ENCODE data around the gene C9orf85.
A peak's percentile ranks its signal among the peaks of the same experiment; 100 is the strongest.

Gene C9orf85

GRCh38 chr9:71925834-71926233, 14.4 kb downstream of the C9orf85 start:
- H3K27me3 ChIP-seq (ENCODE audit: insufficient read depth, low read length) = no peaks in the 10 kb centered on the region
- H3K36me3 ChIP-seq (ENCODE audit: insufficient read depth, low read length) = peaks cover 9% of the 10 kb centered on the region; the same call in 1 of the 2 replicates
- H3K4me3 ChIP-seq (ENCODE audit: low read length) = no peak overlapping the region
- H3K9me3 ChIP-seq (ENCODE audit: insufficient read depth, low read depth, low read length) = no peaks in the 10 kb centered on the region
- no peak overlapping the region; the same call in 1 of the 2 replicates for H3K9ac ChIP-seq (ENCODE audit: low read depth, low read length)
- H3K27ac ChIP-seq (ENCODE audit: low read depth, low read length) = 0 out of 2 replicates have a peak overlapping the region, but pooled peaks have one; percentile 0
- peaks cover 45% of the 10 kb centered on the region for H3K4me1 ChIP-seq (ENCODE audit: insufficient read depth, low read length)

GRCh38 chr9:71928376-71928775, 16.9 kb downstream of the C9orf85 start:
- Histone ChIP-seq H3K4me1 (ENCODE audit: insufficient read depth, low read length) (peaks cover 36% of the 10 kb centered on the region), H3K9me3 (ENCODE audit: insufficient read depth, low read depth, low read length) (no peaks in the 10 kb centered on the region), H3K27ac (ENCODE audit: low read depth, low read length) (no peak overlapping the region), H3K4me3 (ENCODE audit: low read length) (no peak overlapping the region), H3K9ac (ENCODE audit: low read depth, low read length) (no peak overlapping the region), H3K27me3 (ENCODE audit: insufficient read depth, low read length) (no peaks in the 10 kb centered on the region), H3K36me3 (ENCODE audit: insufficient read depth, low read length) (peaks cover 3% of the 10 kb centered on the region; the same call in 1 of the 2 replicates)
- WGBS = 96% methylated on average over 1 of the region's 1 CpG

GRCh38 chr9:71928806-71929205, 17.4 kb downstream of the C9orf85 start:
- Histone ChIP-seq H3K4me3 (ENCODE audit: low read length) (no peak overlapping the region), H3K36me3 (ENCODE audit: insufficient read depth, low read length) (peaks cover 3% of the 10 kb centered on the region; the same call in 1 of the 2 replicates), H3K27me3 (ENCODE audit: insufficient read depth, low read length) (no peaks in the 10 kb centered on the region), H3K27ac (ENCODE audit: low read depth, low read length) (no peak overlapping the region), H3K9ac (ENCODE audit: low read depth, low read length) (no peak overlapping the region), H3K4me1 (ENCODE audit: insufficient read depth, low read length) (peaks cover 34% of the 10 kb centered on the region), H3K9me3 (ENCODE audit: insufficient read depth, low read depth, low read length) (no peaks in the 10 kb centered on the region)
- 83% methylated on average over 1 of the region's 2 CpGs for WGBS

- H3K27ac ChIP-seq (ENCODE audit: low read depth, low read length) = no peak overlapping the region
- H3K9ac ChIP-seq (ENCODE audit: low read depth, low read length) = no peak overlapping the region
- H3K36me3 ChIP-seq (ENCODE audit: insufficient read depth, low read length) = peaks cover 3% of the 10 kb centered on the region; the same call in 1 of the 2 replicates
- H3K27me3 ChIP-seq (ENCODE audit: insufficient read depth, low read length) = no peaks in the 10 kb centered on the region
- no peak overlapping the region for H3K4me3 ChIP-seq (ENCODE audit: low read length)
- H3K9me3 ChIP-seq (ENCODE audit: insufficient read depth, low read depth, low read length) = no peaks in the 10 kb centered on the region
- peaks cover 31% of the 10 kb centered on the region for H3K4me1 ChIP-seq (ENCODE audit: insufficient read depth, low read length)
- 100% methylated on average over 2 of the region's 2 CpGs for WGBS
Measured at GRCh38 chr9:71929223-71929622, 17.8 kb downstream of the C9orf85 start.

DNA sequence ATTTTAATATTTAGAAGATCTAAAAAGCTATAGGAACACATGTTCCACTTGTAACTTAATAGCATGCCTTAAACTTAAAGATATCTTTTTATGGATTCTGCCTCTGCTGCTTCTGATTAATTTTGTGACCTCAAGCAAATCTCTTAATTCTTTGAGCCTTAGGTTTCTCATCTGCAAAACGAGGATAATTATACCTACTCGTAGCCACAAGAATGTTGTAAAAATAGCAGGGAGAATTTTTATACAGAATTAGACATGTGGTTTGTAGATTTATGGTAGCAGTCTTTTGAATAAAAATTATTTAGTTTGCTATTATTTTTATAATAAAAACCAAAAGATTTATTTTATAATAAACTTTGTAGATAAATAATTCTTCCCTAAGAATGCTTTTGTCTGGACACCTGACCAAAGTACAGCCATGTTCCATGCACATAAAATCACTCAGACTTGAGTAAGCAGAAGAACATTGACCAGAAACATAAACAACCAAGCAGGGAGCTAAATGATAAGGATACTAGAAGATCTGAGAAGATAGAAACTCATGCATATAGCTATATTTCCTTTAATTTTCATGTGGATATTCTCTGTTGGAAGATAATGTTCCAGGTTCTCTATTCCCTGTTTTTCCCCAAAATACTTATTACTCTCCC, 18.5 kb downstream of the C9orf85 start:
- H3K36me3 ChIP-seq (ENCODE audit: insufficient read depth, low read length) = no peaks in the 10 kb centered on the region
- WGBS = 94% methylated on average over 2 of the region's 2 CpGs
- H3K27ac ChIP-seq (ENCODE audit: low read depth, low read length) = no peak overlapping the region
- H3K4me3 ChIP-seq (ENCODE audit: low read length) = no peak overlapping the region
- H3K4me1 ChIP-seq (ENCODE audit: insufficient read depth, low read length) = peaks cover 31% of the 10 kb centered on the region
- H3K9ac ChIP-seq (ENCODE audit: low read depth, low read length) = no peak overlapping the region
- no peaks in the 10 kb centered on the region for H3K27me3 ChIP-seq (ENCODE audit: insufficient read depth, low read length)
- no peaks in the 10 kb centered on the region for H3K9me3 ChIP-seq (ENCODE audit: insufficient read depth, low read depth, low read length)

DNA sequence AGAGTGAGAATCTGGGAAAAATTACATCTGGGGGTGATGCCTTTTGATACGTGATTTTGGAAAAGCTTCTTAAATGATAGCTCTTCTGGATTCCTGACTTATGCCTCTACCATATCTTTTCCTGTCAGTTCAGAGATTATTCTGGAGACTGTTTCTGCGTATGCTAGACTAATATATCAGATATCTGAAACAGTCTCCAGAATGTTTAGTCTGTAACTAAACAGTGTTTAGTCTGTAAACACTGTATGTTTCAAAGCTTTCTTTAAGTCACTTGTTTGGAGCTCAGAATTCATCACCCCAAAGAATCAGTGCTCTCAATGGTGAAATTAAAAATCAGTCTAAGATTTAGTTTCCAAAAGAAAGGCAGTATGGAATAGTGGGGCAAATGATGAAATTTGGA, 19.7 kb downstream of the C9orf85 start:
- Histone ChIP-seq H3K36me3 (ENCODE audit: insufficient read depth, low read length) (no peaks in the 10 kb centered on the region), H3K4me3 (ENCODE audit: low read length) (no peak overlapping the region), H3K4me1 (ENCODE audit: insufficient read depth, low read length) (peaks cover 27% of the 10 kb centered on the region), H3K9me3 (ENCODE audit: insufficient read depth, low read depth, low read length) (no peaks in the 10 kb centered on the region), H3K27me3 (ENCODE audit: insufficient read depth, low read length) (no peaks in the 10 kb centered on the region), H3K27ac (ENCODE audit: low read depth, low read length) (no peak overlapping the region), H3K9ac (ENCODE audit: low read depth, low read length) (no peak overlapping the region)
- 80% methylated on average over 1 of the region's 2 CpGs for whole genome bisulfite sequencing

GRCh38 chr9:71936066-71936465, 24.6 kb downstream of the C9orf85 start:
- Histone ChIP-seq H3K4me3 (ENCODE audit: low read length) (no peak overlapping the region), H3K27me3 (ENCODE audit: insufficient read depth, low read length) (no peaks in the 10 kb centered on the region), H3K27ac (ENCODE audit: low read depth, low read length) (no peak overlapping the region), H3K9ac (ENCODE audit: low read depth, low read length) (no peak overlapping the region), H3K9me3 (ENCODE audit: insufficient read depth, low read depth, low read length) (no peaks in the 10 kb centered on the region), H3K4me1 (ENCODE audit: insufficient read depth, low read length) (peaks cover 16% of the 10 kb centered on the region), H3K36me3 (ENCODE audit: insufficient read depth, low read length) (no peaks in the 10 kb centered on the region)
- WGBS = 47% methylated on average over 1 of the region's 1 CpG

DNA sequence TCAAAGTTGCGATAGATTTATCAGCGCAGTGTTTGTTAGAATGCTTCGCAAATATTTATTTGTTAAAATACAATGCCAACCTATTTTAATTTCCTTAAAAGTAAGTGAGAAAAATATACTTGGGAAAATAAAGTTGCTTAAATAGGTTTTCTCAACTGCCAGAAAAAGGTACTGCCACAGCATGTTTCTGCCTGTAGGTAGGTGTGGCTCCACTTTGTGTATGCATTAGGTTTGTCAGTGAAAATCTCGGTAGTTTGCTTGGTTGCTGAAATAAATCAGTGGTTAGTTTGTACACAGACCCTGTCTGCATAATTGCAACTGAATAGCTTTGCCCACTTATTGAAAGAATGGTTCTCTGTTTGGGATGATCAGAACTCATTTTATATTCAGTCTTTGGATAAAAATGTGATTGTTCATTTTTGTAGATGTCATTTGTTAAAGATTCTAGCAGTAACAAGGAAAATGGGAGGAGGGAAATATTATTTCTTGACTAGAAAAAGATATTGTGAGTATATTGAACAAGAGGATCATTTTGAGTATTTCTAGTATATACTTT, 25.7 kb downstream of the C9orf85 start:
- no peak overlapping the region for H3K4me3 ChIP-seq (ENCODE audit: low read length)
- 80% methylated on average over 2 of the region's 4 CpGs for WGBS
- H3K27ac ChIP-seq (ENCODE audit: low read depth, low read length) = no peak overlapping the region
- no peaks in the 10 kb centered on the region for H3K36me3 ChIP-seq (ENCODE audit: insufficient read depth, low read length)
- peaks cover 16% of the 10 kb centered on the region for H3K4me1 ChIP-seq (ENCODE audit: insufficient read depth, low read length)
- no peaks in the 10 kb centered on the region for H3K27me3 ChIP-seq (ENCODE audit: insufficient read depth, low read length)
- H3K9ac ChIP-seq (ENCODE audit: low read depth, low read length) = no peak overlapping the region
- no peaks in the 10 kb centered on the region for H3K9me3 ChIP-seq (ENCODE audit: insufficient read depth, low read depth, low read length)

- no CpG with 5 or more reads among the region's 1 CpG for WGBS
Measured at GRCh38 chr9:71937898-71938297, 26.5 kb downstream of the C9orf85 start.

DNA sequence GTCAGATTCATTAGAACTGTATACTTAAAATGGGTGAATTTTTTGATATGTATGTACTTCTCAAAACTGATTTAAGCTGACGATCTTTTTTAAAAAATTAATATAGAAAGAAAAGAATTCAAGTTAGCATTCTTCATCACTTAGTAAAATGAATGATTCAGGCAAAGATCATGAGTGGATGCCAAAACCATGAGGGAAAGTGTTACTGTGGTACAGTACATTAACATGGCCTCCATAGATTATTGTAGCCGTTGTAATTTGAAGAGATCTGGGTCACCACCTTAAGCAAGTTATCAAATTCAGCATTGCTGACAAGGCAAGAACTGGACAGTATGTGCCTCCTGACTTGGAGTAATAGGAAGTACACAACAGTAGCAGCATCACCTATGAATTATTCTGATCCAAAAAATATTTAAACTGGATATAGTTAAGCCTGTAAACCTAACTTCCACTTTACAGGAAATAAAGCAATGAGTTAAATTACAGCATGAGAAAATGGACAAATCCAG, 29.7 kb downstream of the C9orf85 start:
- WGBS = 88% methylated on average over 1 of the region's 2 CpGs
- Histone ChIP-seq H3K27me3 (ENCODE audit: insufficient read depth, low read length) (no peaks in the 10 kb centered on the region), H3K36me3 (ENCODE audit: insufficient read depth, low read length) (no peaks in the 10 kb centered on the region), H3K4me1 (ENCODE audit: insufficient read depth, low read length) (peaks cover 30% of the 10 kb centered on the region), H3K9ac (ENCODE audit: low read depth, low read length) (no peak overlapping the region), H3K4me3 (ENCODE audit: low read length) (no peak overlapping the region), H3K9me3 (ENCODE audit: insufficient read depth, low read depth, low read length) (no peaks in the 10 kb centered on the region), H3K27ac (ENCODE audit: low read depth, low read length) (no peak overlapping the region)

More at GRCh38 chr9:71937898-71938297, 26.5 kb downstream of the C9orf85 start:
- Histone ChIP-seq H3K36me3 (ENCODE audit: insufficient read depth, low read length) (no peaks in the 10 kb centered on the region), H3K9me3 (ENCODE audit: insufficient read depth, low read depth, low read length) (no peaks in the 10 kb centered on the region), H3K27me3 (ENCODE audit: insufficient read depth, low read length) (no peaks in the 10 kb centered on the region), H3K4me1 (ENCODE audit: insufficient read depth, low read length) (peaks cover 16% of the 10 kb centered on the region), H3K27ac (ENCODE audit: low read depth, low read length) (no peak overlapping the region), H3K9ac (ENCODE audit: low read depth, low read length) (no peak overlapping the region), H3K4me3 (ENCODE audit: low read length) (no peak overlapping the region)

DNA sequence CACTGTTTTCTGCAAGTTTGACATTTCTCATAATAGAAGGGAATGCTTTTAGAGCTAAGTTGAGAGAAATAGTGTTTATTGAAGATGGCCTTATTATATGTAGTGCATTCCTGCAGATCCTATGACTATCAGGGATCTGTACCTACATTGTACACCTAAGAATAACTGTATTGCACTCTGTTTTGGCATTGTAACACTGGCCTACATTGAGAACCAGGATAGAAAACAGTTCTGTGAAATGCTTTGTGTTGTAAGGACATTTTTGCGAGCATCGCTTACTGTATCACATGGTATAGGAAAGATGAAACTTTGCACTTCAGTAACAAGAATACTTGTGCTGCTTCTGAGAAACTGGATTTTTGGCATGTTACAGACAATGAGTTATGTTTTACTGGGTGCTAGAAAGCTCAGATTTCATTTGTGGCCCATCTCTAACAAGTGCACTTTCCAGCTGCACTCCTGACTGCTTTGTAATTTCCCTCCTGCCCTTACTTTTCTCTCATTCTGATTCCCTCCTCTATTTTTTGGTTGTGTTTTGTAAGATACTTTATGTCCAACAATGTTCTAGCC, 30.6 kb downstream of the C9orf85 start:
- Histone ChIP-seq H3K9ac (ENCODE audit: low read depth, low read length) (no peak overlapping the region), H3K27me3 (ENCODE audit: insufficient read depth, low read length) (no peaks in the 10 kb centered on the region), H3K36me3 (ENCODE audit: insufficient read depth, low read length) (no peaks in the 10 kb centered on the region; the same call in 1 of the 2 replicates), H3K4me3 (ENCODE audit: low read length) (no peak overlapping the region), H3K27ac (ENCODE audit: low read depth, low read length) (no peak overlapping the region), H3K9me3 (ENCODE audit: insufficient read depth, low read depth, low read length) (no peaks in the 10 kb centered on the region), H3K4me1 (ENCODE audit: insufficient read depth, low read length) (peaks cover 25% of the 10 kb centered on the region)
- 98% methylated on average over 2 of the region's 2 CpGs for WGBS
